Measurements from ENCODE around the gene LONRF3.

GRCh38 chrX:118963159-118963558 lies 11.3 kb upstream of the LONRF3 start:
- TF ChIP-seq FOXK2 (IDR thresholded peaks at IDR 0.05) (no peak), ZNF384 (IDR thresholded peaks at IDR 0.05) (no peak), PKNOX1 (IDR thresholded peaks at IDR 0.05) (no peak), BHLHE40 (IDR thresholded peaks at IDR 0.05; ENCODE audit: borderline replicate concordance) (no peak)
